AG04450 (cell line): ENCODE data around the gene ANXA4. TPM values are rescaled to one million over a fixed set of nuclear protein-coding genes. Genes with fewer than 3 reads are reported as not detected.
"Not testable (repeated sequence)": the region's sequence is repeated elsewhere in the genome, so short reads cannot be mapped to it uniquely, and the experiment has no call there.

Experiments
- CTCF ChIA-PET: fragments of 300-600, 350-600 bp; formaldehyde crosslinking; extraction: SDS; loops from one replicate; lab custom pipeline; 2022; ENCODE audit warnings: antibody characterized with exemption, inconsistent platforms; lab: Charles Lee
- POLR2A ChIA-PET: fragments of 350-600 bp; formaldehyde crosslinking; extraction: SDS; loops from one replicate; lab custom pipeline; 2021; ENCODE audit warnings: antibody characterized with exemption, inconsistent platforms; lab: Yijun Ruan, JAX
- DNase-seq: peaks from one replicate; pipeline ENCODE4 v3.0.0-alpha.2; 2011; ENCODE audit warnings: low read depth, low spot score
- H3K27ac ChIP-seq: one replicate; pipeline ENCODE4 v1.5.1; 2012; ENCODE audit warnings: low read depth, low read length, control low read depth
- H3K27me3 ChIP-seq: one replicate; pipeline ENCODE4 v1.6.0; 2012; ENCODE audit warnings: low read length; ENCODE audit not compliant: control insufficient read depth, insufficient read depth
- H3K4me3 ChIP-seq: 2 replicates; pipeline ENCODE4 v1.5.1; 2011; ENCODE audit warnings: mild to moderate bottlenecking, low read depth, low read length, control low read depth
- H3K9me3 ChIP-seq: 2 replicates; pipeline ENCODE4 v1.5.1; 2012; ENCODE audit warnings: low read length; ENCODE audit not compliant: control insufficient read depth, insufficient read depth
- CTCF ChIP-seq: IDR thresholded peaks from 2 replicates; pipeline ENCODE4 v1.5.1; 2011; ENCODE audit warnings: low read depth, low read length, control low read depth, inconsistent platforms
- polyA plus RNA-seq: library from polyadenylated mRNA; depleted of rRNA; stranded (reverse); fragments of >200 nt; gene quantifications from 2 replicates; pipeline ENCODE4 v1.2.3, GENCODE V29; 2011

Gene ANXA4
- polyA plus RNA-seq, 1 experiment = 105 TPM

GRCh38 chr2:69771461-69771860, 29.5 kb downstream of the ANXA4 start:
- ChIA-PET CTCF (interaction anchor here (0.7 to 1.5 kb wide), 2 partner anchors 18 to 46 kb away, joined by 4 to 5 read pairs; no protein-coding TSS in a partner anchor), POLR2A (no interaction called here)
- Histone ChIP-seq H3K27ac (no peak overlapping the region), H3K9me3 (0 out of 2 replicates have a peak, but pooled peaks cover 5% of the 10 kb centered on the region), H3K4me3 (no peak overlapping the region), H3K27me3 (no peaks in the 10 kb centered on the region)
- no peak for DNase-seq
- no peak for TF ChIP-seq CTCF

- no peak for DNase-seq
- Histone ChIP-seq H3K4me3 (no peak overlapping the region), H3K27ac (peak overlapping the region; percentile 25), H3K9me3 (0 out of 2 replicates have a peak, but pooled peaks cover 5% of the 10 kb centered on the region), H3K27me3 (no peaks in the 10 kb centered on the region)
- ChIA-PET POLR2A (interaction anchor here (0.6 to 1.2 kb wide), 5 partner anchors 16 to 315 kb away, joined by 3 to 4 read pairs (median 3); partner anchors contain the start of gene ANXA4), CTCF (interaction anchor here (1.1 kb wide), 1 partner anchor 43 kb away, joined by 5 read pairs; no protein-coding TSS in a partner anchor)
- TF ChIP-seq CTCF = no peak
Observed at GRCh38 chr2:69773206-69773605, 31.3 kb downstream of the ANXA4 start.

GRCh38 chr2:69774258-69774983, 32.5 kb downstream of the ANXA4 start:
- POLR2A ChIA-PET, H3K4me3 ChIP-seq, H3K9me3 ChIP-seq, H3K27me3 ChIP-seq, DNase-seq, H3K27ac ChIP-seq: not testable (repeated sequence)
- CTCF ChIA-PET = interaction anchor here (0.7 to 1.3 kb wide), 2 partner anchors 33 to 50 kb away, joined by 3 read pairs; partner anchors contain the start of gene ANXA4

- no peaks in the 10 kb centered on the region for H3K27me3 ChIP-seq
- ChIA-PET POLR2A (no interaction called here), CTCF (interaction anchor here (0.7 to 1.3 kb wide), 2 partner anchors 33 to 51 kb away, joined by 3 read pairs; partner anchors contain the start of gene ANXA4)
- H3K27ac ChIP-seq = no peak overlapping the region
- no peak for DNase-seq
- H3K4me3 ChIP-seq = no peak overlapping the region
- H3K9me3 ChIP-seq = 0 out of 2 replicates have a peak, but pooled peaks cover 5% of the 10 kb centered on the region
- TF ChIP-seq CTCF = no peak
Observed at GRCh38 chr2:69774984-69775982, 33.3 kb downstream of the ANXA4 start.
